ENCODE results near the gene KRTAP10-4.
"Not testable (repeated sequence)": the region's sequence is repeated elsewhere in the genome, so short reads cannot be mapped to it uniquely, and the experiment has no call there.

The KRTAP10-4 gene

GRCh38 chr21:44580231-44580821 is 6.8 kb downstream of the KRTAP10-4 start, which contains the start of gene KRTAP10-5:
Gene KRTAP10-5, minus strand, starts transcription at chr21:44580604. Its CDS starts 26 bp downstream, at chr21:44580578.
- DNase-seq (ENCODE audit: low read depth): not testable (repeated sequence)

GRCh38 chr21:44581158-44581557 is 7.6 kb downstream of the KRTAP10-4 start:
- no peak for DNase-seq (ENCODE audit: low read depth)

- no peak for DNase-seq (ENCODE audit: low read depth)
Observed at GRCh38 chr21:44582055-44582454, 8.5 kb downstream of the KRTAP10-4 start.

- no peak for DNase-seq (ENCODE audit: low read depth)
Observed at GRCh38 chr21:44583089-44583799, 9.7 kb downstream of the KRTAP10-4 start.

GRCh38 chr21:44583800-44584147 is 10.2 kb downstream of the KRTAP10-4 start:
- no peak for DNase-seq (ENCODE audit: low read depth)

GRCh38 chr21:44585892-44586291 is 12.4 kb downstream of the KRTAP10-4 start:
- no peak for DNase-seq (ENCODE audit: low read depth)

- DNase-seq (ENCODE audit: low read depth): no peak
Observed at GRCh38 chr21:44589094-44589493, 15.6 kb downstream of the KRTAP10-4 start.

- no peak for DNase-seq (ENCODE audit: low read depth)
Observed at GRCh38 chr21:44589586-44590305, 16.2 kb downstream of the KRTAP10-4 start.

- DNase-seq (ENCODE audit: low read depth): no peak
Observed at GRCh38 chr21:44590311-44590721, 16.8 kb downstream of the KRTAP10-4 start.

GRCh38 chr21:44590897-44591800 is 17.6 kb downstream of the KRTAP10-4 start:
- not testable (repeated sequence) for DNase-seq (ENCODE audit: low read depth)

GRCh38 chr21:44591801-44592130 is 18.2 kb downstream of the KRTAP10-4 start:
- DNase-seq (ENCODE audit: low read depth): not testable (repeated sequence)

- no peak for DNase-seq (ENCODE audit: low read depth)
Observed at GRCh38 chr21:44592446-44593311, 19.1 kb downstream of the KRTAP10-4 start, which contains the start of gene KRTAP10-6. Gene KRTAP10-6, minus strand, starts transcription at chr21:44592505. Its CDS starts 21 bp downstream, at chr21:44592484.

- DNase-seq (ENCODE audit: low read depth): no peak
Observed at GRCh38 chr21:44593598-44594405, 20.3 kb downstream of the KRTAP10-4 start.

- no peak for DNase-seq (ENCODE audit: low read depth)
Observed at GRCh38 chr21:44594406-44594916, 20.9 kb downstream of the KRTAP10-4 start.

GRCh38 chr21:44595524-44595923 is 22.0 kb downstream of the KRTAP10-4 start:
- DNase-seq (ENCODE audit: low read depth): no peak

GRCh38 chr21:44596068-44596725 is 22.7 kb downstream of the KRTAP10-4 start:
- DNase-seq (ENCODE audit: low read depth): no peak

GRCh38 chr21:44598061-44598460 is 24.5 kb downstream of the KRTAP10-4 start:
- DNase-seq (ENCODE audit: low read depth): no peak

GRCh38 chr21:44599264-44600029 is 25.9 kb downstream of the KRTAP10-4 start:
- no peak for DNase-seq (ENCODE audit: low read depth)
